Loucy (cell line): ENCODE measurements around the gene TRMU.

ENCODE experiments used
- CTCF ChIP-seq: fragments of 200-600 bp; sonication (generic); conservative IDR thresholded peaks from 2 replicates; pipeline ENCODE4 v1.5.1; 2014; ENCODE audit warnings: mild to moderate bottlenecking, antibody characterized with exemption, low read length
- EZH2phosphoT487 ChIP-seq: fragments of 200-600 bp; IDR thresholded peaks from 2 replicates; pipeline ENCODE4 v1.6.1; 2018; ENCODE audit warnings: antibody characterized with exemption, mild to moderate bottlenecking, moderate library complexity, borderline replicate concordance

GRCh38 chr22:46367707-46368191, 32.2 kb downstream of the TRMU start:
- TF ChIP-seq CTCF (peak; percentile 84), EZH2phosphoT487 (no peak)
